Endothelial cell of umbilical vein (primary cell): ENCODE results near the gene ADAP1. TPM values are rescaled to one million over a fixed set of nuclear protein-coding genes. Genes with fewer than 3 reads are reported as not detected.

Experiments
- BruUV-seq: library from RNA; stranded (reverse); fragments of 400-500 nt; replicated peaks from 2 replicates; lab custom pipeline; 2021; lab: Mats Ljungman, UMichigan
- CTCF ChIA-PET: fragments of 300-600, 350-600 bp; sonication (Branson Sonifier 250); formaldehyde crosslinking; loops from one replicate; lab custom pipeline; 2021; ENCODE audit warnings: antibody characterized with exemption, inconsistent platforms; lab: Charles Lee
- POLR2A ChIA-PET: fragments of 300-600, 350-600 bp; sonication (Branson Sonifier 250); formaldehyde crosslinking; loops from one replicate; lab custom pipeline; 2021; ENCODE audit warnings: antibody characterized with exemption, inconsistent platforms; lab: Charles Lee
- DNase-seq: peaks from one replicate; pipeline ENCODE4 v3.0.0-alpha.2; 2011; ENCODE audit warnings: low read depth, low spot score
- FAIRE-seq: peaks from 2 replicates; lab custom pipeline; 2011; peaks lifted over from hg19 to GRCh38; lab: Jason Lieb, UNC
- H2AFZ ChIP-seq: 2 replicates; pipeline ENCODE4 v1.6.0; 2012; ENCODE audit warnings: low read depth, low read length, control low read depth, inconsistent platforms
- H3K27ac ChIP-seq: 2 replicates; pipeline ENCODE4 v1.5.1; 2011; ENCODE audit warnings: low read depth, mild to moderate bottlenecking, control low read depth, low read length, moderate library complexity; ENCODE audit not compliant: insufficient read depth
- H3K27me3 ChIP-seq, 2 experiments: 2 replicates each; pipeline versions ENCODE4 v1.6.0 to v1.6.1; 2011; ENCODE audit warnings: low read length in 2 of 2, mixed read lengths in 1 of 2; ENCODE audit not compliant: control insufficient read depth in 2 of 2, insufficient read depth in 2 of 2
- H3K36me3 ChIP-seq, 2 experiments: 2 replicates in 1 of 2; 3 replicates in 1 of 2; pipeline ENCODE4 v1.5.1; 2011; ENCODE audit warnings: low read length in 2 of 2, mild to moderate bottlenecking in 1 of 2, moderate library complexity in 1 of 2; ENCODE audit not compliant: control insufficient read depth in 2 of 2, insufficient read depth in 2 of 2; ENCODE audit errors: extremely low read depth in 1 of 2
- H3K4me1 ChIP-seq: 3 replicates; pipeline ENCODE4 v1.5.1; 2011; ENCODE audit warnings: mild to moderate bottlenecking, low read length; ENCODE audit not compliant: control insufficient read depth, insufficient read depth; ENCODE audit errors: extremely low read depth
- H3K4me2 ChIP-seq: 2 replicates; pipeline ENCODE4 v1.6.1; 2011; ENCODE audit warnings: low read length, control low read depth, mixed read lengths; ENCODE audit not compliant: insufficient read depth
- H3K4me3 ChIP-seq, 3 experiments: fragments of 200-600 bp in 1 of 3; sonication (generic), shearing (Covaris generic) in 1 of 3; replicated peaks in 1 of 3; 2 replicates each; pipeline ENCODE4 v1.5.1; 2011 to 2016; ENCODE audit warnings: control low read depth in 3 of 3, low read length in 3 of 3, mild to moderate bottlenecking in 2 of 3, inconsistent platforms in 1 of 3, low read depth in 1 of 3, moderate library complexity in 1 of 3; ENCODE audit not compliant: insufficient read depth in 1 of 3
- H3K79me2 ChIP-seq: 2 replicates; pipeline ENCODE4 v1.6.0; 2012; ENCODE audit warnings: low read length, inconsistent platforms; ENCODE audit not compliant: control insufficient read depth, insufficient read depth
- H3K9ac ChIP-seq: replicated peaks from 2 replicates; pipeline ENCODE3; 2011; ENCODE audit warnings: low read length, control low read depth; ENCODE audit not compliant: insufficient read depth; ENCODE audit errors: extremely low read depth
- H3K9me1 ChIP-seq: replicated peaks from 3 replicates; pipeline ENCODE4 v1.6.0; 2011; ENCODE audit warnings: mild to moderate bottlenecking, low read length; ENCODE audit not compliant: control insufficient read depth, insufficient read depth; ENCODE audit errors: extremely low read depth
- H3K9me3 ChIP-seq: replicated peaks from 2 replicates; pipeline ENCODE4 v1.5.1; 2012; ENCODE audit warnings: low read length, inconsistent platforms; ENCODE audit not compliant: control insufficient read depth, insufficient read depth
- H4K20me1 ChIP-seq: replicated peaks from 2 replicates; pipeline ENCODE3; 2011; ENCODE audit warnings: mild to moderate bottlenecking, low read length; ENCODE audit not compliant: control insufficient read depth, insufficient read depth; ENCODE audit errors: extremely low read depth
- EZH2 ChIP-seq: IDR thresholded peaks from 2 replicates; pipeline ENCODE4 v1.6.1; 2012; ENCODE audit warnings: borderline replicate concordance, low read depth, mild to moderate bottlenecking, moderate library complexity, low read length, inconsistent platforms; ENCODE audit not compliant: severe bottlenecking
- FOS ChIP-seq: IDR thresholded peaks from 2 replicates; pipeline ENCODE4 v1.6.1; 2011; ENCODE audit warnings: mild to moderate bottlenecking, low read length, moderate library complexity, borderline replicate concordance; ENCODE audit not compliant: insufficient read depth
- GATA2 ChIP-seq: IDR thresholded peaks from 2 replicates; pipeline ENCODE4 v1.7.0; 2011; ENCODE audit warnings: low read depth, mild to moderate bottlenecking, moderate library complexity, mixed read lengths, low read length; ENCODE audit not compliant: insufficient read length, insufficient read depth
- JUN ChIP-seq: IDR thresholded peaks from 2 replicates; pipeline ENCODE4 v1.6.1; 2011; ENCODE audit warnings: borderline replicate concordance, low read depth; ENCODE audit not compliant: insufficient read length, insufficient read depth
- MYC ChIP-seq: IDR thresholded peaks from one replicate; pipeline ENCODE4 v1.6.1; 2011; ENCODE audit warnings: mild to moderate bottlenecking, low read depth, low read length
- POLR2A ChIP-seq: IDR thresholded peaks from 2 replicates; pipeline ENCODE4 v1.6.1; 2012; ENCODE audit warnings: low read depth, mild to moderate bottlenecking, control low read depth, low read length
- POLR2AphosphoS5 ChIP-seq: IDR thresholded peaks from 2 replicates; pipeline ENCODE4 v1.6.1; 2012; ENCODE audit warnings: low read depth, mild to moderate bottlenecking, control low read depth, low read length, moderate library complexity; ENCODE audit not compliant: insufficient read depth
- dilution Hi-C: fragments of 300-500 bp; cut with MboI; formaldehyde crosslinking; loops from one replicate; pipeline ENCODE4 v1.15.0; 2019; ENCODE audit warnings: low sequenced_read_pairs; ENCODE audit not compliant: extremely low pct_ligation_motif_present
- intact Hi-C: fragments of 100-400 bp; cut with micrococcal nuclease; formaldehyde crosslinking; loops from one replicate; pipeline ENCODE4 v1.10.0; 2022
- polyA plus RNA-seq, 4 experiments: library from polyadenylated mRNA; depleted of rRNA in 3 of 4; stranded (reverse) in 3 of 4; unstranded in 1 of 4; fragments of >200 nt; gene quantifications; 2 replicates each; pipeline versions ENCODE4 v1.2.1 to v1.2.3, GENCODE V29; 2011 to 2012; ENCODE audit warnings: missing spikeins in 1 of 4
- total RNA-seq: library from RNA; stranded (reverse); gene quantifications from 2 replicates; pipeline ENCODE4 v1.2.3, GENCODE V29; 2021
- TF ChIP-seq, protein P1 (sequence below): IDR thresholded peaks from 2 replicates; pipeline ENCODE4 v1.6.1; 2011; ENCODE audit not compliant: insufficient read depth, insufficient read length
- TF ChIP-seq, protein P2 (sequence below), 2 donors: IDR thresholded peaks; 1 replicate in 1 of 2; 2 replicates in 1 of 2; pipeline ENCODE4 v1.5.1; 2011; ENCODE audit warnings: low read length in 2 of 2, mild to moderate bottlenecking in 2 of 2, moderate library complexity in 2 of 2, control low read depth in 1 of 2, inconsistent platforms in 1 of 2, low read depth in 1 of 2; ENCODE audit not compliant: insufficient read depth in 1 of 2; ENCODE audit errors: extremely low read depth in 1 of 2

Gene ADAP1
- total and polyA plus RNA-seq, 2 donors (not counting 3 experiments of a cell fraction or from before 2014, with no cell fraction given) = 0.49 to 0.58 TPM

DNA sequence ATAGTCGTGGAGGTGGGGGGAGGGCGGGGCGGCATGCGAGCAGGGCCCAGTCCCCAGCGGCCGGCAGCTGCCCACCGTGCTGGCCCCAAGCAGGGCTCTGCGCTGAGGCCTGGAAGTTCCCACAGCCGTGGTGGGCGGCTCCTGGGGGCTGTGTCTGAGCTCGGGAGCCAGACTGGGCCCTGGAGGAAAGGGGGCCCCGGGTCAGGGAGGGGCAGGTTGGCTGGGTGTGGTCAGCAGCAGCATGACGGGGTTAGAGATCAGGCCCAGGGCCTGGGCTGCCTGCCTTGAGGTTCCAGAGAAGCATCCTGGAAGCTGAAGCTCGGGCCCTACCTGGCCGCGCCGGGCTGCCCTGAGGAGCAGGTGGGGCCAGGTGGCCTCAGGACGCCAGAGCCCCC is 56.0 kb downstream of the ADAP1 start:
- Histone ChIP-seq H2AFZ (no peak overlapping the region), H4K20me1 (no peaks in the 10 kb centered on the region), H3K4me1 (peaks cover 6% of the 10 kb centered on the region), H3K9ac (no peak overlapping the region), H3K27me3 (no peaks in the 10 kb centered on the region), H3K27ac (no peak overlapping the region), H3K9me1 (no peaks in the 10 kb centered on the region), H3K4me2 (no peak overlapping the region), H3K36me3 (peaks cover 4 to 21% of the 10 kb centered on the region in 2 experiments), H3K79me2 (no peaks in the 10 kb centered on the region), H3K9me3 (no peaks in the 10 kb centered on the region), H3K4me3 (no peak overlapping the region)
- no peak for TF ChIP-seq JUN
- no peak for TF ChIP-seq POLR2A
- TF ChIP-seq FOS = no peak
- TF ChIP-seq POLR2AphosphoS5 = no peak
- no peak for TF ChIP-seq EZH2
- TF ChIP-seq, protein P1, sequence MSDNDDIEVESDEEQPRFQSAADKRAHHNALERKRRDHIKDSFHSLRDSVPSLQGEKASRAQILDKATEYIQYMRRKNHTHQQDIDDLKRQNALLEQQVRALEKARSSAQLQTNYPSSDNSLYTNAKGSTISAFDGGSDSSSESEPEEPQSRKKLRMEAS = no peak
- no peak for TF ChIP-seq GATA2
- no peak for TF ChIP-seq MYC
- TF ChIP-seq, protein P2, sequence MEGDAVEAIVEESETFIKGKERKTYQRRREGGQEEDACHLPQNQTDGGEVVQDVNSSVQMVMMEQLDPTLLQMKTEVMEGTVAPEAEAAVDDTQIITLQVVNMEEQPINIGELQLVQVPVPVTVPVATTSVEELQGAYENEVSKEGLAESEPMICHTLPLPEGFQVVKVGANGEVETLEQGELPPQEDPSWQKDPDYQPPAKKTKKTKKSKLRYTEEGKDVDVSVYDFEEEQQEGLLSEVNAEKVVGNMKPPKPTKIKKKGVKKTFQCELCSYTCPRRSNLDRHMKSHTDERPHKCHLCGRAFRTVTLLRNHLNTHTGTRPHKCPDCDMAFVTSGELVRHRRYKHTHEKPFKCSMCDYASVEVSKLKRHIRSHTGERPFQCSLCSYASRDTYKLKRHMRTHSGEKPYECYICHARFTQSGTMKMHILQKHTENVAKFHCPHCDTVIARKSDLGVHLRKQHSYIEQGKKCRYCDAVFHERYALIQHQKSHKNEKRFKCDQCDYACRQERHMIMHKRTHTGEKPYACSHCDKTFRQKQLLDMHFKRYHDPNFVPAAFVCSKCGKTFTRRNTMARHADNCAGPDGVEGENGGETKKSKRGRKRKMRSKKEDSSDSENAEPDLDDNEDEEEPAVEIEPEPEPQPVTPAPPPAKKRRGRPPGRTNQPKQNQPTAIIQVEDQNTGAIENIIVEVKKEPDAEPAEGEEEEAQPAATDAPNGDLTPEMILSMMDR (IDR thresholded peaks at IDR 0.05; ENCODE audit: extremely low read depth in 1 of 2, insufficient read depth in 1 of 2, low read depth in 1 of 2, low read length in 2 of 2) = no peak
- CTCF ChIA-PET = interaction anchor here (1.5 to 1.7 kb wide), 2 partner anchors 22 to 62 kb away, joined by 3 to 4 read pairs; partner anchors contain the start of gene GET4
- POLR2A ChIA-PET = no interaction called here
- intact Hi-C loops (no loop called here), dilution Hi-C loops (no loop called here)
- FAIRE-seq = no peak
- no peak for DNase-seq
- BruUV-seq = no TSS peak
